Neural progenitor cell (in vitro differentiated cells): Measurements from ENCODE around the gene TRAF2. TPM values are rescaled to one million over a fixed set of nuclear protein-coding genes. Genes with fewer than 3 reads are reported as not detected.

Experiments
- DNase-seq: peaks from one replicate; pipeline ENCODE4 v3.0.0-alpha.2; 2016; ENCODE audit warnings: low spot score
- H2AFZ ChIP-seq: fragments of 200-600 bp; sonication (generic); replicated peaks from 2 replicates; pipeline ENCODE4 v1.6.1; 2016; ENCODE audit warnings: antibody characterized with exemption
- H3F3A ChIP-seq: fragments of 200-600 bp; sonication (generic); 2 replicates; pipeline ENCODE4 v1.6.1; 2016; ENCODE audit warnings: antibody characterized with exemption, low read depth
- H3K27ac ChIP-seq: fragments of 200-600 bp; sonication (generic); 2 replicates; pipeline ENCODE4 v1.5.1; 2016; ENCODE audit warnings: mild to moderate bottlenecking
- H3K27me3 ChIP-seq: fragments of 200-600 bp; sonication (generic); 2 replicates; pipeline ENCODE4 v1.6.1; 2016; ENCODE audit warnings: mild to moderate bottlenecking, moderate library complexity
- H3K36me3 ChIP-seq: fragments of 200-600 bp; sonication (generic); 2 replicates; pipeline ENCODE4 v1.5.1; 2016
- H3K4me1 ChIP-seq: fragments of 200-600 bp; sonication (generic); 2 replicates; pipeline ENCODE4 v1.6.1; 2016; ENCODE audit warnings: mixed run types
- H3K4me2 ChIP-seq: fragments of 200-600 bp; sonication (generic); 2 replicates; pipeline ENCODE4 v1.6.1; 2016
- H3K4me3 ChIP-seq: fragments of 200-600 bp; sonication (generic); 2 replicates; pipeline ENCODE4 v1.5.1; 2016
- H3K79me2 ChIP-seq: fragments of 200-600 bp; sonication (generic); 2 replicates; pipeline ENCODE4 v1.6.1; 2016; ENCODE audit warnings: low read depth
- H3K9ac ChIP-seq: fragments of 200-600 bp; sonication (generic); 2 replicates; pipeline ENCODE4 v1.6.1; 2016
- H3K9me3 ChIP-seq: fragments of 200-600 bp; sonication (generic); 2 replicates; pipeline ENCODE4 v1.5.1; 2016; ENCODE audit warnings: low read depth
- H4K20me1 ChIP-seq: fragments of 200-600 bp; sonication (generic); 2 replicates; pipeline ENCODE4 v1.6.1; 2016; ENCODE audit warnings: low read depth
- H3K27ac Mint-ChIP-seq: 3 replicates; pipeline ENCODE4 v1.8.0; 2021; ENCODE audit warnings: mixed read lengths
- H3K27me3 Mint-ChIP-seq: 2 replicates; pipeline ENCODE4 v1.8.0; 2022; ENCODE audit warnings: low read depth, mild to moderate bottlenecking, inconsistent platforms, moderate library complexity, mixed read lengths; ENCODE audit not compliant: insufficient read depth
- H3K36me3 Mint-ChIP-seq: 3 replicates; pipeline ENCODE4 v1.8.0; 2021; ENCODE audit warnings: mixed read lengths
- H3K4me1 Mint-ChIP-seq: 3 replicates; pipeline ENCODE4 v1.8.0; 2021; ENCODE audit warnings: mixed read lengths
- H3K4me3 Mint-ChIP-seq: 3 replicates; pipeline ENCODE4 v1.8.0; 2021; ENCODE audit warnings: mild to moderate bottlenecking, moderate library complexity, mixed read lengths
- H3K9me3 Mint-ChIP-seq: 3 replicates; pipeline ENCODE4 v1.8.0; 2020; ENCODE audit warnings: mixed read lengths
- CTCF ChIP-seq: fragments of 200-600 bp; sonication (generic); IDR thresholded peaks from 2 replicates; pipeline ENCODE4 v1.5.1; 2017; ENCODE audit warnings: antibody characterized with exemption, mild to moderate bottlenecking
- EZH2 ChIP-seq: fragments of 200-600 bp; sonication (generic); IDR thresholded peaks from 2 replicates; pipeline ENCODE4 v1.6.1; 2017; ENCODE audit warnings: antibody characterized with exemption, mild to moderate bottlenecking, moderate library complexity
- EZH2phosphoT487 ChIP-seq: fragments of 200-600 bp; sonication (generic); IDR thresholded peaks from 2 replicates; pipeline ENCODE4 v1.6.1; 2017; ENCODE audit warnings: antibody characterized with exemption
- total RNA-seq: library from RNA; depleted of rRNA; stranded (reverse); fragments of >200 nt; gene quantifications from 2 replicates; pipeline ENCODE4 v1.2.3, GENCODE V29; 2015; ENCODE audit warnings: low replicate concordance

Gene TRAF2
- total RNA-seq, 1 donor from 2014 or later, result 16.1 TPM

DNA sequence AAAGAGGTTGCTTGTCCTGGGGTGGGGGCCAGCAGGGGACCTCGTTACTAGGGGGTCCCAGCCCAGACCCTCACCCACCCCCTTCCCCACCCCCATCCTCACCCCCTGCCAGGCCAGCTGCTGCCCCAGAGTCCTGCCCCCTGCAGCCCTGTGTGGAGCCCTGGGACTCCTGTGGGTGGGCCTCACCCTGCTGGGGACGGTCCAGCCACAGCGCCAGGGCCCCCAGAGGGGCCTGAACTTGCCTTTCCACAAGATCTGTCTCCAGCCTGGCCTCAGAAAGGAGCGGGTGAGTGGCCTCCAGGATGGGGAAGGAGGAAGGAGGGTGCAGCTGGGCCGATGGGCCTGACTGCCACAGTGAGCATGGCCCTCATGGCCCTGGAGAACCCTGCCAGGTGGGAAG is 83.5 kb downstream of the TRAF2 start:
- no peak overlapping the region for H3K4me3 Mint-ChIP-seq
- Histone ChIP-seq H3K4me3 (no peak overlapping the region), H4K20me1 (no peaks in the 10 kb centered on the region), H2AFZ (no peak overlapping the region), H3K9me3 (no peaks in the 10 kb centered on the region), H3K9ac (no peak overlapping the region), H3K36me3 (no peaks in the 10 kb centered on the region), H3K27ac (no peak overlapping the region), H3K79me2 (no peaks in the 10 kb centered on the region), H3F3A (no peaks in the 10 kb centered on the region), H3K27me3 (no peaks in the 10 kb centered on the region), H3K4me1 (peaks cover 6% of the 10 kb centered on the region), H3K4me2 (no peak overlapping the region)
- DNase-seq, result no peak
- no peaks in the 10 kb centered on the region for H3K9me3 Mint-ChIP-seq
- no peaks in the 10 kb centered on the region for H3K36me3 Mint-ChIP-seq
- peaks cover 11% of the 10 kb centered on the region for H3K4me1 Mint-ChIP-seq
- TF ChIP-seq CTCF (no peak), EZH2phosphoT487 (no peak), EZH2 (no peak)
- peaks cover 4% of the 10 kb centered on the region for H3K27me3 Mint-ChIP-seq
- H3K27ac Mint-ChIP-seq, result no peak overlapping the region

DNA sequence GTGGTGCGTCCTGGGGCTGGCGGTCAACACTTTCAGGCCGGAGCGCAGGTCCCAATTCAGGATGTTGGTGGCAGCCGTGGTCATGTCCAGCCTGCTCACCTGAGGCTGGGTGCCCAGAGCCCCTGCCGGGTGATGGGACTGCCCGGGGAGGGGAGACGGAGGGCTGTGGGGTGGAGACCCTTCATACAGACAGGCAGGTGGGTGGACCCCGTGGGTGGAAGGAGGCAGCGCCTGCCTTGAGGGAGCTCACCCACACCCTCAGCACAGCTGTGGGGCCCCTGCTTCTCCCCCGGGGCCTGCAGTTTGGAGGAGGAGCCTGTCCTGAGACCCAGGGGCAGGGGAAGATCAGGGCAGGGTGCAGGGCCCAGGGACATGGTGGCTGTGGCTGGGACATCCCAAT is 84.0 kb downstream of the TRAF2 start:
- Histone ChIP-seq H3K27me3 (no peaks in the 10 kb centered on the region), H3F3A (no peaks in the 10 kb centered on the region), H2AFZ (no peak overlapping the region), H3K4me1 (peaks cover 6% of the 10 kb centered on the region), H3K4me2 (no peak overlapping the region), H3K9me3 (no peaks in the 10 kb centered on the region), H3K27ac (no peak overlapping the region), H3K79me2 (no peaks in the 10 kb centered on the region), H3K4me3 (no peak overlapping the region), H3K9ac (no peak overlapping the region), H4K20me1 (no peaks in the 10 kb centered on the region), H3K36me3 (no peaks in the 10 kb centered on the region)
- peaks cover 6% of the 10 kb centered on the region for H3K27me3 Mint-ChIP-seq
- no peak overlapping the region for H3K27ac Mint-ChIP-seq
- no peak overlapping the region for H3K4me3 Mint-ChIP-seq
- no peak for TF ChIP-seq EZH2phosphoT487
- no peak for TF ChIP-seq CTCF
- no peak for TF ChIP-seq EZH2
- no peaks in the 10 kb centered on the region for H3K9me3 Mint-ChIP-seq
- no peaks in the 10 kb centered on the region for H3K36me3 Mint-ChIP-seq
- H3K4me1 Mint-ChIP-seq, result peaks cover 10% of the 10 kb centered on the region
- DNase-seq, result no peak

DNA sequence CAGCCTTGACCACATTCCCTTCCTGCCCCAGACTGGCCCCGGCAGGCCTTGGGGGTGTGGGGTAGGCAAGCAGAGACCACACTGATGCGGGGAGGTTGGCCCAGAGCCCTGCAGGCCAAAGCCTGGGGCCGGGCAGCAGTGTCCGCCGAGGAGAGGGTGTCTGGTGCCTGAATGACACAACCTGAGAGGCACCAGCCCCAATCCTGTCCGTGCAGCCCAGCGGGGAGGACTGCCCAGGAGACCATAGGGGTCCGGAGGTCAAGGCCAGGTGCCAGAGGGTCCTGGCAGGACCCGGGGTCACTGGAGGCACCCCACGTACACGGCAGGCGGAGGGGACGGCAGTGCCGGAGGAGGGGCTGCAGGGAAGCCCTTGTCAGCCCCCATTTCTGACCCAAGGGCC is 85.4 kb downstream of the TRAF2 start:
- no peak for TF ChIP-seq CTCF
- no peak for TF ChIP-seq EZH2
- TF ChIP-seq EZH2phosphoT487, result no peak
- Mint-ChIP-seq H3K9me3 (no peaks in the 10 kb centered on the region), H3K4me3 (no peak overlapping the region), H3K27ac (no peak overlapping the region), H3K36me3 (no peaks in the 10 kb centered on the region), H3K4me1 (peaks cover 2% of the 10 kb centered on the region), H3K27me3 (peaks cover 5% of the 10 kb centered on the region)
- H3K9me3 ChIP-seq, result no peaks in the 10 kb centered on the region
- H3K4me1 ChIP-seq, result no peaks in the 10 kb centered on the region
- H3K27ac ChIP-seq, result no peak overlapping the region
- H2AFZ ChIP-seq, result no peak overlapping the region
- H3K9ac ChIP-seq, result no peak overlapping the region
- H3K79me2 ChIP-seq, result no peaks in the 10 kb centered on the region
- H3K4me2 ChIP-seq, result no peak overlapping the region
- no peaks in the 10 kb centered on the region for H3K36me3 ChIP-seq
- H3F3A ChIP-seq, result no peaks in the 10 kb centered on the region
- no peaks in the 10 kb centered on the region for H4K20me1 ChIP-seq
- H3K4me3 ChIP-seq, result no peak overlapping the region
- peaks cover 1% of the 10 kb centered on the region for H3K27me3 ChIP-seq
- no peak for DNase-seq

GRCh38 chr9:136972335-136972734 is 86.0 kb downstream of the TRAF2 start:
- H3K36me3 Mint-ChIP-seq, result no peaks in the 10 kb centered on the region
- H3K4me1 Mint-ChIP-seq, result peaks cover 2% of the 10 kb centered on the region
- peaks cover 7% of the 10 kb centered on the region for H3K27me3 ChIP-seq
- H3K27me3 Mint-ChIP-seq, result peaks cover 5% of the 10 kb centered on the region
- H3K4me1 ChIP-seq, result peaks cover 2% of the 10 kb centered on the region
- H3K4me3 ChIP-seq, result no peak overlapping the region
- H3K4me2 ChIP-seq, result no peak overlapping the region
- no peaks in the 10 kb centered on the region for H3F3A ChIP-seq
- H3K4me3 Mint-ChIP-seq, result no peak overlapping the region
- TF ChIP-seq CTCF (no peak), EZH2 (no peak), EZH2phosphoT487 (no peak)
- H4K20me1 ChIP-seq, result no peaks in the 10 kb centered on the region
- no peak for DNase-seq
- no peak overlapping the region for H3K27ac ChIP-seq
- H3K79me2 ChIP-seq, result no peaks in the 10 kb centered on the region
- H3K9me3 Mint-ChIP-seq, result no peaks in the 10 kb centered on the region
- no peaks in the 10 kb centered on the region for H3K9me3 ChIP-seq
- H3K9ac ChIP-seq, result no peak overlapping the region
- H3K27ac Mint-ChIP-seq, result no peak overlapping the region
- H2AFZ ChIP-seq, result no peak overlapping the region
- no peaks in the 10 kb centered on the region for H3K36me3 ChIP-seq
